Suppressor macrophage treated with lipopolysaccharide for 4 hours (primary cell): ENCODE measurements around the gene TLR10.

Source experiments
- DNase-seq: peaks from one replicate; pipeline ENCODE4 v3.0.0-alpha.2; 2020

TLR10 gene

DNA sequence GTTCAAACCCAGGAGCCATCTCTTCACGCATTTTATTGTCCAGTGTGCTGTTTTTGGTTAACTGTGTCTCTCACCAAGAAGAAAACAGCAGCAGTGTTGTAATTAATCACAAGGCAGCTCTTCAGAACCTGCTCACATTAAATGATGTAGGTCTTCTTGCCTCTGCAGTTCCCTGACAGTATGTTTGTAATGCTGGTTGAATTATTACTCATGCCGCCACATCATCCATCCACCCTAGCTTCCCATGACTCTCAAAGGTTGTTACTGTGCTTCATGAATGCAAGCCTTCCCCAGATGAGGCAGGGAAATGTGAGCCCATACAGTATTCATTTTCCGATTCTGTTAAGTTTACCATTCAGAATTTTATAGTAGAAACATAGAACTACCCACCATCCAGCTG lies 17.4 kb downstream of the TLR10 start:
- DNase-seq: peak; percentile 71

DNA sequence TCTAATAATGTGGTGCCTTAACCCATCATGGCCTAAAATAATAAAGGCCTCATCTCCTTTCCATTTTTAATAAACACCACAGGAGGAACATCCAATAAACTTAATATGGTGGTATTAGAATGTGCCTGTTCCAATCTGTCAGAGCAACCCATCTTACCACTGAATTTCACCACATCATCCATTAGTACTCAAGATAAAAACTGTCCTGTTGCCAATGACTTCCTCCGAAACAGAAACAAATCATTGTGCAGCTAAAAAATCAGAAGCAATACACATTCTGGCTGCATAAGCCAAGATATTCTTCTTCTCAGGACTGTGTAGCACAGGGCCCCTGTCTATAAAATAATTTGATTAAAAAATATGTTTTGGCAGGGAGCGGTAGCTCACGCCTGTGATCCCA lies 18.5 kb downstream of the TLR10 start:
- DNase-seq: peak; percentile 55

DNA sequence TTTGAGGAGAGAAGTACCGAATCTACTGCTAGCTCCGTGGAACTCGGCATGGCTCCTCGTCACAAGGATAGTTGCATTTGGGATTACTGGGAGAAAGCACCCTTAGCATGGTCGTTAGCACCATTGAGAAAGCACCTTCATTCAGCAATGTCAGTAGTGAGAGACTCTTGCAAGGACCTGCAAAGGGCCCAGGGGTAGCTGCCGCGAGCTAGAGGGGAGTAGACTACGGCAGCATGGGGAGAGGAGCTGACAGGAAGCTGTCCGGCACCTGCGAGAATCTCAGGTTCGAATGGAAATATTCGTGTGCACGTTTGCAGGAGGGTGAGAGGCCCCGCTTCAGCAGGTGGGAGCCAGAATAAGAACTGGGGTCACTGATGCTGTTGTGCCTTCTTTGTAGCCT lies 20.2 kb downstream of the TLR10 start:
- DNase-seq: no peak

DNA sequence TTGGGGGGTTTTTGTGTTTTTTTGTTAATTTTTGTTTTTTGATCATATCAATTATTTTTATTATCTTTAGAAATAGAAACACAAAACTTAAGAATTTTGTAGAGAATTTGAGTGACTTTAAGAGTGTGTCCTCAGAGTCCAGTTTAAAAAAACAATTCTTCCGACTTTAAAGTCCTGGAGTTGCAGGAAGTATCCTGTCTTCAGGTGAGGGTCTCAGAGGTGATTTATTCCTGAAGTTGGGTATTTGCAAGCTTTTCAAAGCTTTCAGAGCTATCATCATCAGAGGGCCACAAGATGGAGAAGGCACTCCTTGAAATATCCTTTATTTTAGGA lies 23.0 kb downstream of the TLR10 start:
- no peak for DNase-seq

DNA sequence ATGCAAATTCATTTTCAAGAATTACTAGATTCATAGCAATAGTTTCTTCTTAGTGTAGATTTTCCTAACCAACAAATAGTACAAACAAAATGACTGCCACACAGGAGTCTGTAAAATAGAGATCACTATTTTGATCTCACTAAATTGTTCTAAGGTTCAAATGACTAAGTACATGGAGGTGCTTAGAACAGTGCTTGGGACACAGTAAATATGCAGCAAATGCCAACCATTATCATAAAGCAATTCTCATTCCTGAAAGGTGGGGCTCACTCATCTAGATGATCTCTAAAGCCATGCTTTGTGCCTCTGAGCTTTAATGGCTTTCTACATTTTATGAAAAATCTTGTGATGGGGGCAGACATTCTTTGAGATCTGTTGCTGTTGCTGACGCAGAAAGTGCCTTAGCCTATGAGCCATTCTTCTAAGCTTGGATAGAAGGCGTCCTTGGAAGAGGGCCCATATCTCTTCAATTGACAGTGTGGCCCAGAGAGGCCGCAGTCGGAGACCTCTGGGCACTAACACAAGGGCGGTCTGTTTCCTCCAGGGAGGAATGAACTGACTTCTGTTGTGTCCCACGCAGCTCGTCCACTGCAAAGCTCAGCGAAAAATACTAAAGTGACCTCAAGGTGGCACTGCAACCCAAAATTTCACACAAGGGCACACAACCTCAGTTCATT lies 23.5 kb downstream of the TLR10 start:
- DNase-seq: peak; percentile 73

DNA sequence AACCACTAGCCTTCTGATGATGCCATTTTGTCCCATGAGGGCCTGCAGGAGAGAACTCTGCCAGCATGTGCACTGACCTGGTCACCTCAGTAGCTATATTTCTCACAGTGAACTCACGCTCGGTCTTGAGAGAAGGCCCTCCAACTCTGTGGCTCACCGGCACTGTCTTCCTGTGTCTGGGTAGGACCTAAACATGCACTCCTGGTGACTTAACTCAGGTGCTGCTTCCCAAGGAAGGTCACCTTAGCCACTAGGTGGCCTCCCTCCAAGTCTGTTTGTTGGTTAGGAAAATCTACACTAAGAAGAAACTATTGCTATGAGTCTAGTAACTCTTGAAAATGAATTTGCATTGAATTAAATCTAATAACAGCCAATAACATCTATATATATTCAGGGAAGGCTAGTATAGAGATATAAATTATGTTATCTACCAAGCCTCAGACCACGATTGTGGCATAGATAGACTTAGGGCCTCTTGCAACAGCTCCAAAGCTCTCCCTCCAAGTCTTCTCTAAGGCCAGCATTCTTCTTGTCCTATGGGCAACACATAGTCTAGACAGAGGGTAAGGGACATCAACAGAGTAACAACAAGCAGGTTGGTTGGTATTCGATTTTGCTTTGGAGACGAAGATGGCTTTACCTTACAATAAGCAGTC lies 24.7 kb downstream of the TLR10 start:
- DNase-seq: no peak

DNA sequence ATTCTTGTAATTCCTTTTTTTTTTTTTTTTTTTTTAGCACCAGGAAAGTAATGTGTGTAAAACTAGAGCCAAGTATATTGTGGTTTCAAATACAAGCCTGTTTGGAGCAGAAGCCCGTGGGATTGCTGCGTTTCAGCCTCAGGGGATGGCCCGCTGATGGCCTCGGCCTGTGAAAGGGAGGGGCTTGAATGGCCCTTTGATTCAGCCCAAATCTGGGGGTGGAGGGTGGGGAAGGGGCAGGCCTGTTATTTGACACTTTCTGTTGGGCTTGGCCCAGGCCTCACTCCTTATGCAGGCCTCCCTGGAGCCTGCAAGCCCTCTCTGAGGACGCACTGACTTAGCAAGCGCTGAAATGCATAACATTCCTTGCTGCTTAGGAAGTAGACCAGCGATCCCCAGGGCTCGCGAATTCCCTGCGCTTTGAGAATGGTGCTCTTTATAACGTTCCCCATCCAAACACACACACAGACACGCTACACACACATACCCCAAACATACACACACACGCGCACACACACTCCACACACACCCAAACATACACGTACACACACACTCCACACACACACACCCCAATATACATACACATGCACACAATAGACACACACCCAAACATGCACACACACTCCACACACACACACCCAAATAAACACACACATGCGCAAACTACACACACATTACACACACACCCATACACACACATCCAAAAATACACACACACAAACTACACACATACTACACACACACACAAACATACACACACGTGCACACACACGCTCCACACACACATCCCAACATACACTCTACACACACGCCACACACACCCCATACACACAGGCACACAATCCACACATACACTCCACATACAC lies 29.6 kb downstream of the TLR10 start:
- DNase-seq: no peak

DNA sequence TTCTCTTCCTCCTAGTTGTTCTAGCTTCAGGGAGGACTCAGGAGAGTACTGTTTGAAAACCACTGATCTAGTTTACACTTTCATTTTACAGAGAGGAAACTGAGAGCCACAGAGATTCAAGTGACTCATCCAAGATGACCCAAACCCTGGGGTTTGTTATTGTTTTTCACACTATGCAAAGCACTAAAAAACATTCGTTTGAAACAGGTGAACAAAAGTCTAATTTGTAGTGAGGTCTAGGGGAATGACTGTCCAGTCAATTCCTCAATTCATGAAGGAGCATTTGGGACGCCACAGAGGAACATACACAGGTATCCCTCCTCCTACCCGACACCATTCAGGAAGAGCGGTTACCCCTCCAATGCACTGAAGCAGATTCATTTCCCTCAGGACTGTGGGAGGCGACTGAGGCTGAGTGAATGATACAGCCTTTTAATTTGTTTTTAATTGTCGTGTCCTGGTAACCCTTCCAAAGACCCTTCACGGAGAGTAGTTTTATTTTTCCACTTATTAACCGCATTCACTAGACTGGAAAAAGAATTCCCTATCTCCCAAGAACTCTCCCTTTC lies 30.3 kb downstream of the TLR10 start:
- peak; percentile 73 for DNase-seq

DNA sequence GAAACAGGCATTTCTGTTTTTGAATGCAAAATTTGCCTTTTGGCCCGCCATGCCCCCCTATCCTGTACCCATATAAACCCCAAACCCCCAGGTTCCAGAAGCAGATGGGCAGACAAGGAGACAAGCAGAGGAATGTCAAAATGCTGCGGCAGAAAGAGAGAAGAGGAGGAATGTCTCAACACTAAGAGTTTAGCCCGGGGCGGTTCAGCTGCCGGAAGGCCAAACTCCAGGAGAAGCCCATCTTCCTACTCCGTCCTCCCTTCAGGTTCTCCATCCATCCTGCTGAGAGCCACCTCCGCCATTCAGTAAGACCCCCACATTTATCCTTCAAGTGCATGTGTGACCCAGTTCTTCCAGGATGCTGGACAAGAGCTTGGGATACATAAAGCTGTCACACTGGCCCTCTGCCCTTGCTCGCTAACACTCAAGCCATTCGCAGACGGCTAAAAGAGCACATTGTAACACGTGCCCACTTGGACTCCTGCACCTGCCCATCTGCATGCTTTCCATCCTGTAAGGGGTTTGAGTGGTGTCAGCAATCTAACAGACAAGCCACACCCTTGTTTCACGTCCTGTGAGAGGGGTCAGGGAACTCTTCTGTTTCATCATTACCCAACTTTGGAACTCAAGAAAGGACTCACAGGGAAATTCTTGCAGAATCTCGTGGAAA lies 31.3 kb downstream of the TLR10 start:
- no peak for DNase-seq

DNA sequence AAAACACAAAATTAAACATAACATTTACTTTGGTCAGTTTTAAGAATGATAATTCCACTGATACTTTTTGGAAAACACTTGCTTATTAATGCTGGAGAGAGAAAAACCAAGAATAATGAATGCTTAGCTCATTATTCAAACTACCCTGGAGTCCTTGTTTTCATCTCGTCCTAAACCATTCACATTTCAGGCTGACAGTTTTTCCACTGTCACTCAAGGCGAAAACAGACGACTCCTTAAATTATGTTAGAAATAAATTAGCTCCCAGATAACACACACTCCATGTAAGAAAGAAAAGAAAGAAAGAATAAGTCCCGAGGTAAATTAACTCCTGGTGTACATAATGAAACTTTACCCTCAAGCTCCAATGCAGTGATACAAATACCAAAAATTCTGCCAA lies 33.5 kb downstream of the TLR10 start:
- DNase-seq: no peak

DNA sequence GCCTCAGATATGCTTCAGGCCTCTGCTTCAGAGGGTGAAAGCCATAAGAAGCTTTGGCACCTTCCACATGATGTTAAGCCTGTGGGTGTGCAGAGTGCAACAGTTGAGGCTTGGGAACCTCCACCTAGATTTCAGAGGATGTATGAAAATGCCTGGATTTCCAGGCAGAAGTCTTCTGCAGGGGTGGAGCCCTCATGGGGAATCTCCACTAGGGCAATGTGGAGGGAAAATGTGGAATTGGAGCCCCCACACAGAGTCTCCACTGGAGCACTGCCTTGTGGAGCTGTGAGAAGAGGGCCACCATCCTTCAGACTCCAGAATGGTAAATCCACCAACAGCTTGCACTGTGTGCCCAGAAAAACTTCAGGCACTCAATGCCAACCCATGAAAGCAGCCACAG lies 35.2 kb downstream of the TLR10 start:
- no peak for DNase-seq

DNA sequence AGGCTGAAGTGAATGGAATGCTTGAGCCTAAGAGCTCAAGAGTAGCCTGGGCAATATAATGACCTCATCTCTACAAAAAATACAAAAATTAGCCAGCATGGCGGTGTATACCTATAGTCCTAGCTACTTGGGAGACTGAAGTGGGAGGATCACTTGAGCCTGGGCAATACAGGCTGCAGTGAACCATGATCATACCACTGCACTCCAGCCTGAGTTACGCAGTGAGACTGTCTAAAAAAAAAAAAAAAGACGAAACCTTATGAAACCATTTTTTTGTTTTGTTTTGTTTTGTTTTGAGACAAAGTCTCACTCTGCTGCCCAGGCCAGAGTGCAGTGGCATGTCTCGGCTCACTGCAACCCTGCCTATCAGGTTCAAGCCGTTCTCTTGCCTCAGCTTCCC lies 36.9 kb downstream of the TLR10 start:
- no peak for DNase-seq

DNA sequence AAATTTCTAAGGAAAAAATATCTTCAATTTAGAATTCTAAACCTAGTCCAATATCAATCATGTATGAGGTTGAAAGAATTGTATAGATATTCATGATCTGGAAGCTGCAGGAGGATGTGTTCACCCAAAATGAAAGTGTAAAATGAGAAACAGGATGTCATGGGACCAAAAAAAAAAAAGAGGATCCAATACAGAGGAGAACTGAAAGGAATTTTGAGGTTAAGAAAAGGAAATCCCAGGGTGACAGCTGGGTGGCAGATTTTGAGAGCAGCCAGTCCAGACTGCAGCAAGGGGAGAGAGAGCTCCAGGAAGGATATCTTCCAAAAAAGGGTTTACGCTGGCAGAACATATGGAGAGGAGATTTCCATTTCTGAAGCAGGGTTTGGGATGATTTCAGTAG lies 38.9 kb downstream of the TLR10 start:
- DNase-seq: peak; percentile 81

DNA sequence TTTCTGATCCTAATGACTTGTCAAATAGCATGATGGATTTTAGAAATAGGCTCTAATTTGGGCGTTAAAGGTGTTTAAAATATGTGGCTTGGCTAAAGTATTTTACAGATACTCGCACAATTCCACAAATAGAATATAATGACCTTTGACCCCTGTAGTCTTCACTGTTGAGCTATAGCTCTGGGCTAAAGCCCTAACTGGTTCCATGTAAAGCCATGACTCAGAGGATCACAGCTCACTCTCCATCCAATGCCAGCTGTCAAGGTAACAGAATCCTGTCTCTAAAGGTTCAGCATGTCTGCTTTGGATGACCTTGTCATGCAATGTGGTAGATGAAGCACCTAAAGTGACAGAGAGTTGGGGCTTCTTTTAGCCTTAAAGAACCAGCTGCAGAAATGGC lies 42.5 kb downstream of the TLR10 start:
- DNase-seq: no peak

DNA sequence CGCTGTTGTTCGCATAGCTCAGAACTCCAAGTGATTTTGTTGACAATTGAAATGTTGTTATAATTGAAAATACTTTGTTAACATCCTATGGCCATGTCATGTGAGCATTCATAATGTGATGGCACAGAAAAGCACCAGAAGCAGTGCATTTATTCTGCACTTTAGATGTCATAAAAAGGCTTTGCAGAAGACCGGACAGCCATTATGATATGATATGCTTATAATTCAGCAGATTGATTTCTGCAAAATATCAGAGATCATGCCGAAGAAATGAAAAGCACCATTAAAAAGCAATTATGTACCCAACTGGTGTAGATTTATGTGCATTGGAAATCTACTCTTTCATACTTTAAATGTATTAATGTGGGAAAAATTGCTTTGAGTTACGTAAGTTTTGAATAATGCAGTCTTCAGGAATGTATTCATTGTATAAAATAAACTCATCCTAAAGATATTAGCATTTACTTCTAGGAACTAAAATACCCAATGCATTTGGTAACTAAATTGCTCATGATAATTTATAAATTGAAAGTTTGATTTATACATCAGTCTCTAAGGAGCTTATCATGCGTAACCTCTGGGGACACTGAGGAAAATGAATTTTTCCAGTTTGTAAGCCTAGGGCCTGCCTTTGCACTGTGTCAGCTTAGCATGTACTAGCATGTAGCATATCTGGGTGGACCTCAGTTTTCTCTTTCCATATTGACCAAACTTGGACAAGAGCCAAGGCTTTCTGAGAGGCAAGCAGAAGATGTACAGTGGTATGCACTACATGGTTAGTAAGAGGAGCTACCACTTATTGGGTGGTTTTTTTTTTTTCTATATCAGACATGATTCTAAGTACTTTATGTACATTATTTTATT lies 43.6 kb downstream of the TLR10 start:
- no peak for DNase-seq

DNA sequence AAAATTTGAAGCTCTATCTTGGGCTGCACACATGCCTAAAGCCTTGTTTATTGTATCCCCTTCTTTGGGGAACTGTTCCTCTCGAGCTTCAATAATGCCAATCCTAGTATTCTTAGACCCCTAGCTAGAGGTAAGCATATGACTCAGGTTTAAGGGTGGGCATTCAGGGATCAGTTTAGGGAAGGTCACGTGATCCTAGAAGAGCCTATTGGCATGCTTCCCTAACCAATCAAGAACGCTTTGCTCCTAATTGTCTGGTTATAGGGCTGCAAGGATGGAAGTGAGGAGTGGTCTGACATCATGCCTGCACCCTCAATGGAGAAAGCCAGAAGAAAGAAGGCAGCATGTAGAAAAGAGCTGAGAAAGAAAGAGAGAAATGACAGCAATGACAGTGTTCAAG lies 46.9 kb downstream of the TLR10 start:
- DNase-seq: no peak

DNA sequence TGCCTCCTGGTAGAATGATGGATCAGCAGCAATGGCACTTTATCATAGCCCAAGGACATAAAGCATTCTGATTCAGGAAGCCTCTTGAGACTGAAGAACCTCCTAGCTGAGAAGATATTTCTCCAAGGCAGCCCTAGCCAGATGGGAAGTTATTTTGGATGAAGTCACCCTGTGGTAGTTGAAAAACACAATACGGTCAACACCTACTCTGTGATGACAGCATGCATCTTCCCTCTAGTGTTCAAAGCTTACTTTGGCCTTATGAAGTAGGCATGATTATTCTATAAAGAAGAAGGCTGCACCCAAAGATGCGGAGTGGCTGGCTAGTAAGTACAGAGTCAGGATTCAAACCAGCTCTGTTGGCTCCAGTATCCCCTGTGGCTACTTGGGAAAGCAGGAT lies 47.9 kb downstream of the TLR10 start:
- peak; percentile 63 for DNase-seq

DNA sequence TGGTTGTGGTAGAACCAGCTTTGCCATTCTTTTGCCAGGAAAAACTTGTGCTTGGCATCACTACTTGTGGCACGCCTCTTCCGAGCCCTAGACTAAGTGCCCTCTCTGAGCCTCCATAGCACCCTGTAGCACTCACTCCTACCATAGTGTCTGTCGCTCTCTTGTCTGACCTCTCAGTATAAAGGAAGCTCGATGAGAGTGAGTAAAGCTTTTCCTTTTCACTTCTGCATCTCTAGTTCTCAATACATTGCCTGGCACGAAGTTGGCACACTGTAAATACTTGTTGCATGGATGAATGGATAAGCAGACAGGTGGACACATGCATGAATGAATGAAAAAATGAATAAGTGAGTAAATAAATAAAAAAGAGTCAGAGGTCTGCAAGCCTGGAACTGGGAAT lies 48.3 kb downstream of the TLR10 start:
- DNase-seq: peak; percentile 39

DNA sequence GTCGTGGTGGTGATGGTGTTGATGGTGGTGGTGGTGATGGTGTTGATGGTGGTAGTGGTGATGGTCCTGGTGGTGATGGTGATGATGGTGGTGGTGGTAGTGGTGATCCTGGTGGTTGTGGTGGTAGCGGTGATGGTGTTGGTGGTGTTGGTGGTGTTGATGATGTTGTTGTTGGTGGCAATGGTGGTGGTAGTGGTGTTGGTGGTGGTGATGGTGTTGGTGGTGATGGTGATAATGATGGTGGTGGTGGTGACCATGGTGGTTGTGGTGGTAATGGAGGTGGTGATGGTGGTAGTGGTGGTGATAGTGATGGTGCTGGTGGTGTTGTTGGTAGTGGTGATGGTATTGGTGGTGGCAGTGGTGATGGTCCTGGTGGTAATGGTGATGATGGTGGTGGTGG lies 49.1 kb downstream of the TLR10 start:
- DNase-seq: no peak

DNA sequence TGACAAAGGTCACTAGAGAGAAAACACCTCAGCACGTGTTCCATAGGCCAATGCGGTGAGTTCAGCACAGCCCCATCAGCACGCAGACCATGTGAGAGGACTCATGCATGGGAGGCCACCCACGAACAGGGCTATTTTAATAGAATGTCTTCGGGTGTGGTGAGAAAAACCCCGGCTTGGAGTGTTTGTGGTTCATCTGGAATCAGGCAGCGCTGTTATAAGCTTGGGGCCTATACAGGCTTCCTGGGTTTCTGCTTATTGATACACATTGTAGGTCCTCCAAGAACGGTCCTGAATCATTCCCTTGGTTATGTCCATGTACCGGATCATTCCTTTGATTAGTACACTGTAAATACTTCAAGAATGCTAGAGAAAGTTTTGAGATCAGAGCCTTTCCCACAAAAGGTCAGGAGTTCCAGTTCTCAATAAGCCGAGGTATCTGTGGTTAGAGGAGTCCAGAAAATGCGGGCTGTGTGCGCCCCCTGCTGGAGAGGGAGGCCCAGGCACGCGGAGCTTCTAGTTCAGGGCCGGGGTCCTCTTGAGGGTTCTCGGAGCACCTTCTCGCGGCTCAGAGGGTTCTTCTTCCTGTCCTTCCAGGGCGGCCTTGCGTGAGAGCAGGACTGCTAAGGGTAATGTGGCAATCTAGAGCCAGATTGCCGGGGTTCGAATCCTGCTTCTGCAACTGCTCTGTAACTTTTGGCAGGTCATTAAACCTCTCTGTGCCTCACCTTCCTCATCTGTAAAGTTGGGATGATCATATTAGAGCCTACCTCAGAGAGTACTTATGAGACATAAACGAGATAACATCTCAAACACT lies 51.8 kb downstream of the TLR10 start:
- peak; percentile 78 for DNase-seq

DNA sequence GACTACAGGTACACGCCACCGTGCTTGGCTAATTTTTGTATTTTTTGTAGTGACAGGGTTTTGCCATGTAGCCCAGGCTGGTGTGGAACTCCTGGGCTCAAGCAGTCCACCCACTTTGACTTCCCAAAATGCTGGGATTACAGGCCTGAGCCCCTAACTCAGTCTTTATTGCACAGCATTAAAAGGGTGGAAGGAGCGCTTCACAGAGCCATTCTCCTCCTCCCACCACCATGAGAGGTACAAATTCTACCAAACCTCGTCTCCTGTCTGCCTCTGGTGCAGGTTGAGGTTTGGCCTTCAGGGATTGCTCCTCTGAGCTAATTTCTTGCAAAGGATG lies 52.3 kb downstream of the TLR10 start:
- no peak for DNase-seq
